Upper lobe of left lung (tissue), 4 donors: ENCODE measurements around the gene ENTHD1.

Experiments used
- POLR2AphosphoS5 ChIP-seq, 2 donors: sonication (generic); formaldehyde crosslinking; IDR thresholded peaks; one replicate each; pipeline ENCODE4 v1.5.1; 2017; ENCODE audit warnings: antibody characterized with exemption in 2 of 2
- TF ChIP-seq, protein P1 (sequence below), 6 experiments: fragments of 450-650 bp in 4 of 6; fragments of 200-600 bp in 2 of 6; sonication (generic) in 2 of 6; IDR thresholded peaks; one replicate each; pipeline ENCODE4 v1.5.1; 2016 to 2019; ENCODE audit warnings: antibody characterized with exemption in 6 of 6

- no peak for TF ChIP-seq POLR2AphosphoS5 (IDR thresholded peaks at IDR 0.05)
- TF ChIP-seq, protein P1, sequence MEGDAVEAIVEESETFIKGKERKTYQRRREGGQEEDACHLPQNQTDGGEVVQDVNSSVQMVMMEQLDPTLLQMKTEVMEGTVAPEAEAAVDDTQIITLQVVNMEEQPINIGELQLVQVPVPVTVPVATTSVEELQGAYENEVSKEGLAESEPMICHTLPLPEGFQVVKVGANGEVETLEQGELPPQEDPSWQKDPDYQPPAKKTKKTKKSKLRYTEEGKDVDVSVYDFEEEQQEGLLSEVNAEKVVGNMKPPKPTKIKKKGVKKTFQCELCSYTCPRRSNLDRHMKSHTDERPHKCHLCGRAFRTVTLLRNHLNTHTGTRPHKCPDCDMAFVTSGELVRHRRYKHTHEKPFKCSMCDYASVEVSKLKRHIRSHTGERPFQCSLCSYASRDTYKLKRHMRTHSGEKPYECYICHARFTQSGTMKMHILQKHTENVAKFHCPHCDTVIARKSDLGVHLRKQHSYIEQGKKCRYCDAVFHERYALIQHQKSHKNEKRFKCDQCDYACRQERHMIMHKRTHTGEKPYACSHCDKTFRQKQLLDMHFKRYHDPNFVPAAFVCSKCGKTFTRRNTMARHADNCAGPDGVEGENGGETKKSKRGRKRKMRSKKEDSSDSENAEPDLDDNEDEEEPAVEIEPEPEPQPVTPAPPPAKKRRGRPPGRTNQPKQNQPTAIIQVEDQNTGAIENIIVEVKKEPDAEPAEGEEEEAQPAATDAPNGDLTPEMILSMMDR (IDR thresholded peaks at IDR 0.05) = no peak
Measured at GRCh38 chr22:39728236-39728860, 165.2 kb downstream of the ENTHD1 start.
